Stimulated activated CD4-positive, alpha-beta T cell treated with anti-CD3 and anti-CD28 coated beads, Interleukin-4, amount 100 ng/mL, for 48 hours (primary cell): Measurements from ENCODE around the gene NIPSNAP2.
"Not testable (repeated sequence)": the region's sequence is repeated elsewhere in the genome, so short reads cannot be mapped to it uniquely, and the experiment has no call there.

ENCODE experiments used
- DNase-seq, 2 donors: peaks; one replicate each; pipeline ENCODE4 v3.0.0-alpha.2; 2020; ENCODE audit warnings: low read depth in 2 of 2

The NIPSNAP2 gene

DNA sequence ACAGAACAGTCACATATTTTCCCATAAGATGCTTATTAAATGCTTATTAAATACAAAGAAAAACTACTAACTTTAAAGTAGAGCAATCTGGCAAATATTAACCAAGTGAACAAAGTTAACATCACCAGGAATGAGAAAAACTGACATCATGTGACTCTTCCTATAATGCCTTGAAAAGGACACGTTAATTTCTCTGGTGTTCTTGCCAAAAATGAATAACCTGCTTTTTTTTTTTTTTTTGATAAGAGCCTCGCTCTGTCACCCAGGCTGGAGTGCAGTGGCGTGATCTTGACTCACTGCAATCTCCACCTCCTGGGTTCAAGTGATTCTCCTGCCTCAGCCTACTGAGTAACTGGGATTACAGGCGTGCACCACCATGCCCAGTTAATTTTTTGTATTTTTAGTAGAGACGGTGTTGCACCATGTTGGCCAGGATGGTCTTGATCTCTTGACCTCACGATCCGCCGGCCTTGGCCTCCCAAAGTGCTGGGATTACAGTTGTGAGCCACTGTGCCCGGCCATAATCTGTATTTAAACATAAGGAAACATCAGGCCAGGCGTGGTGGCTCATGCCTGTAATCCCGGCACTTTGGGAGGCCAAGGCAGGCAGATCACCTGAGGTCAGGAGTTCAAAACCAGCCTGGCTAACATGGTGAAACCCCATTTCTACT lies 83.2 kb downstream of the NIPSNAP2 start:
- not testable (repeated sequence) for DNase-seq

DNA sequence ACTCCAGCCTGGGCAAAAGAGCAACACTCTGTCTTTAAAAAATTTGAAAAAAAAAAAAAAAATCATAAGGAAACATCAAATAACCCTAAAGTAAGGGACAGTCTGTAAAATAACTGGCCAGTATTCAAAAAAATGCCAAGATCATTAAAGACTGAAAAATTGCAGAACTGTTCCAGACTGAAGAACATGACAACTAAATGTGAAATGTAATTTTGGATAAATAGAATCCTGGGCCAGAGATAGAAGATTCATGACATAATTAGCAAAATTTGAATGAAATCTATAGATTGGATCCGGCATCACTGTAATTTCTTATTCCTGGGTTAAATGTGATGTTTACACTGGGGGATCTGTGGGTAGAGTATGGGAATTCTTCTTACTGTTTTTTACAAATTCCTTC lies 83.9 kb downstream of the NIPSNAP2 start:
- DNase-seq, result no peak

DNA sequence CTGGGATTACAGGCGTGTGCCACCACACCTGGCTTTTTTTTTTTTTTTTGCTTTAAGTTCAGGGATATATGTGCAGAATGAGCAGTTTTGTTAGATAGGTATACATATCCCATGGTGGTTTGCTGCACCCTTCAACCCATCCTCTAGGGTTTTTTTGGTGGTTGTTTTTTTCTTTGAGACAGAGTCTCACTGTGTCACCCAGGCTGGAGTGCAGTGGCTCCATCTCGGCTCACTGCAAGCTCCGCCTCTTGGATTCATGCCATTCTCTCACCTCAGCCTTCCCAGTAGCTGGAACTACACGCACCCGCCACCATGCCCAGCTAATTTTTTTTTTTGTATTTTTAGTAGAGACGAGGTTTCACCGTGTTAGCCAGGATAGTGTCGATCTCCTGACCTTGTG lies 84.4 kb downstream of the NIPSNAP2 start:
- not testable (repeated sequence) for DNase-seq
